A673 (cell line): ENCODE results near the gene BCAS1.

Experiments used
- CTCF ChIP-seq: fragments of 300-800, 200-600 bp; sonication (generic); conservative IDR thresholded peaks from 2 replicates; pipeline ENCODE4 v1.5.1; 2017; ENCODE audit warnings: low read depth, mild to moderate bottlenecking, antibody characterized with exemption, low read length, moderate library complexity, mixed read lengths
- EZH2 ChIP-seq: fragments of 200-600 bp; sonication (generic); IDR thresholded peaks from 2 replicates; pipeline ENCODE4 v1.6.1; 2017; ENCODE audit warnings: borderline replicate concordance, low read depth, mild to moderate bottlenecking, mixed read lengths, antibody characterized with exemption, low read length; ENCODE audit not compliant: poor library complexity, severe bottlenecking

- TF ChIP-seq CTCF (no peak), EZH2 (no peak)
Measured at GRCh38 chr20:53949319-53949839, 121.0 kb downstream of the BCAS1 start.
